Activated naive CD8-positive, alpha-beta T cell treated with anti-CD3 and anti-CD28 coated beads for 36 hours (primary cell): ENCODE measurements around the gene IFNAR1. TPM values are rescaled to one million over a fixed set of nuclear protein-coding genes. Genes with fewer than 3 reads are reported as not detected.

Experiments
- DNase-seq: peaks from one replicate; pipeline ENCODE4 v3.0.0; 2021
- H3K27ac Mint-ChIP-seq: one replicate; pipeline ENCODE4 v1.8.0; 2022; ENCODE audit warnings: mild to moderate bottlenecking, moderate library complexity, mixed read lengths
- H3K27me3 Mint-ChIP-seq: one replicate; pipeline ENCODE4 v1.8.0; 2022; ENCODE audit warnings: mild to moderate bottlenecking, mixed read lengths
- H3K36me3 Mint-ChIP-seq: one replicate; pipeline ENCODE4 v1.8.0; 2021; ENCODE audit warnings: mild to moderate bottlenecking, mixed read lengths
- H3K4me1 Mint-ChIP-seq: one replicate; pipeline ENCODE4 v1.8.0; 2021; ENCODE audit warnings: mixed read lengths
- H3K4me3 Mint-ChIP-seq: one replicate; pipeline ENCODE4 v1.8.0; 2022; ENCODE audit warnings: mild to moderate bottlenecking, moderate library complexity, mixed read lengths
- H3K9me3 Mint-ChIP-seq: one replicate; pipeline ENCODE4 v1.8.0; 2022; ENCODE audit warnings: mixed read lengths
- total RNA-seq, 2 experiments: library from RNA; stranded (reverse); gene quantifications; one replicate each; pipeline ENCODE4 v1.2.3, GENCODE V29; 2021

IFNAR1 gene
- total RNA-seq, 2 experiments from 2014 or later, result 32.3 to 34.7 TPM

GRCh38 chr21:33388188-33388587 lies 63.4 kb downstream of the IFNAR1 start:
- H3K27ac Mint-ChIP-seq, result no peak overlapping the region

GRCh38 chr21:33390479-33390878 lies 65.7 kb downstream of the IFNAR1 start:
- no peak overlapping the region for H3K27ac Mint-ChIP-seq
- H3K9me3 Mint-ChIP-seq, result no peaks in the 10 kb centered on the region
- no peak overlapping the region for H3K4me3 Mint-ChIP-seq
- DNase-seq, result no peak
- no peaks in the 10 kb centered on the region for H3K36me3 Mint-ChIP-seq
- peaks cover 42% of the 10 kb centered on the region for H3K27me3 Mint-ChIP-seq
- H3K4me1 Mint-ChIP-seq, result peaks cover 3% of the 10 kb centered on the region

More at GRCh38 chr21:33388188-33388587, 63.4 kb downstream of the IFNAR1 start:
- H3K4me3 Mint-ChIP-seq, result no peak overlapping the region
- H3K27me3 Mint-ChIP-seq, result peaks cover 39% of the 10 kb centered on the region
- no peaks in the 10 kb centered on the region for H3K36me3 Mint-ChIP-seq
- no peak for DNase-seq
- no peaks in the 10 kb centered on the region for H3K9me3 Mint-ChIP-seq
- peaks cover 23% of the 10 kb centered on the region for H3K4me1 Mint-ChIP-seq

GRCh38 chr21:33391656-33392055 lies 66.9 kb downstream of the IFNAR1 start:
- Mint-ChIP-seq H3K4me3 (no peak overlapping the region), H3K4me1 (no peaks in the 10 kb centered on the region), H3K36me3 (no peaks in the 10 kb centered on the region), H3K27me3 (peaks cover 32% of the 10 kb centered on the region), H3K27ac (no peak overlapping the region), H3K9me3 (no peaks in the 10 kb centered on the region)
- DNase-seq, result no peak

GRCh38 chr21:33392284-33392985 lies 67.7 kb downstream of the IFNAR1 start:
- H3K4me3 Mint-ChIP-seq, result no peak overlapping the region
- H3K27me3 Mint-ChIP-seq, result peaks cover 28% of the 10 kb centered on the region
- H3K27ac Mint-ChIP-seq, result no peak overlapping the region
- no peaks in the 10 kb centered on the region for H3K9me3 Mint-ChIP-seq
- H3K36me3 Mint-ChIP-seq, result no peaks in the 10 kb centered on the region
- no peaks in the 10 kb centered on the region for H3K4me1 Mint-ChIP-seq
- no peak for DNase-seq

GRCh38 chr21:33393348-33393747 lies 68.6 kb downstream of the IFNAR1 start:
- Mint-ChIP-seq H3K27ac (no peak overlapping the region), H3K36me3 (no peaks in the 10 kb centered on the region), H3K9me3 (no peaks in the 10 kb centered on the region), H3K4me3 (no peak overlapping the region), H3K27me3 (peaks cover 28% of the 10 kb centered on the region), H3K4me1 (peaks cover 1% of the 10 kb centered on the region)
- DNase-seq, result no peak

- DNase-seq, result no peak
- Mint-ChIP-seq H3K36me3 (no peaks in the 10 kb centered on the region), H3K9me3 (no peaks in the 10 kb centered on the region), H3K4me1 (peaks cover 2% of the 10 kb centered on the region), H3K4me3 (no peak overlapping the region), H3K27ac (no peak overlapping the region), H3K27me3 (peaks cover 28% of the 10 kb centered on the region)
Measured at GRCh38 chr21:33394260-33394659, 69.5 kb downstream of the IFNAR1 start.

- H3K9me3 Mint-ChIP-seq, result no peaks in the 10 kb centered on the region
- H3K27me3 Mint-ChIP-seq, result peaks cover 18% of the 10 kb centered on the region
- peaks cover 9% of the 10 kb centered on the region for H3K4me1 Mint-ChIP-seq
- no peak overlapping the region for H3K27ac Mint-ChIP-seq
- DNase-seq, result no peak
- H3K4me3 Mint-ChIP-seq, result no peak overlapping the region
- H3K36me3 Mint-ChIP-seq, result no peaks in the 10 kb centered on the region
Measured at GRCh38 chr21:33395891-33396331, 71.1 kb downstream of the IFNAR1 start.

- Mint-ChIP-seq H3K27me3 (peaks cover 21% of the 10 kb centered on the region), H3K4me3 (no peak overlapping the region), H3K27ac (no peak overlapping the region), H3K36me3 (no peaks in the 10 kb centered on the region), H3K9me3 (no peaks in the 10 kb centered on the region), H3K4me1 (peaks cover 10% of the 10 kb centered on the region)
- DNase-seq, result no peak
Measured at GRCh38 chr21:33396436-33396835, 71.7 kb downstream of the IFNAR1 start.

GRCh38 chr21:33396951-33397350 lies 72.2 kb downstream of the IFNAR1 start:
- H3K9me3 Mint-ChIP-seq, result no peaks in the 10 kb centered on the region
- peaks cover 24% of the 10 kb centered on the region for H3K27me3 Mint-ChIP-seq
- H3K36me3 Mint-ChIP-seq, result no peaks in the 10 kb centered on the region
- DNase-seq, result no peak
- H3K4me1 Mint-ChIP-seq, result peaks cover 10% of the 10 kb centered on the region
- H3K27ac Mint-ChIP-seq, result no peak overlapping the region
- no peak overlapping the region for H3K4me3 Mint-ChIP-seq

GRCh38 chr21:33397717-33398116 lies 72.9 kb downstream of the IFNAR1 start:
- H3K27ac Mint-ChIP-seq, result no peak overlapping the region
- H3K27me3 Mint-ChIP-seq, result peaks cover 20% of the 10 kb centered on the region
- H3K4me3 Mint-ChIP-seq, result no peak overlapping the region
- H3K36me3 Mint-ChIP-seq, result no peaks in the 10 kb centered on the region
- peaks cover 13% of the 10 kb centered on the region for H3K4me1 Mint-ChIP-seq
- DNase-seq, result no peak
- no peaks in the 10 kb centered on the region for H3K9me3 Mint-ChIP-seq

- H3K27ac Mint-ChIP-seq, result no peak overlapping the region
- H3K4me3 Mint-ChIP-seq, result no peak overlapping the region
- H3K36me3 Mint-ChIP-seq, result no peaks in the 10 kb centered on the region
- H3K27me3 Mint-ChIP-seq, result peaks cover 17% of the 10 kb centered on the region
- DNase-seq, result no peak
- no peaks in the 10 kb centered on the region for H3K9me3 Mint-ChIP-seq
- peaks cover 13% of the 10 kb centered on the region for H3K4me1 Mint-ChIP-seq
Measured at GRCh38 chr21:33398361-33398760, 73.6 kb downstream of the IFNAR1 start.

- no peak overlapping the region for H3K27ac Mint-ChIP-seq
- peaks cover 5% of the 10 kb centered on the region for H3K36me3 Mint-ChIP-seq
- peaks cover 32% of the 10 kb centered on the region for H3K4me1 Mint-ChIP-seq
- H3K4me3 Mint-ChIP-seq, result no peak overlapping the region
- H3K9me3 Mint-ChIP-seq, result no peaks in the 10 kb centered on the region
- peaks cover 11% of the 10 kb centered on the region for H3K27me3 Mint-ChIP-seq
- no peak for DNase-seq
Measured at GRCh38 chr21:33401630-33401992, 76.8 kb downstream of the IFNAR1 start.

- Mint-ChIP-seq H3K27ac (peak overlapping the region; percentile 73), H3K4me1 (peaks cover 38% of the 10 kb centered on the region), H3K9me3 (no peaks in the 10 kb centered on the region), H3K36me3 (peaks cover 5% of the 10 kb centered on the region), H3K4me3 (peak overlapping the region; percentile 67), H3K27me3 (peaks cover 11% of the 10 kb centered on the region)
- DNase-seq, result no peak
Measured at GRCh38 chr21:33402001-33402979, 77.5 kb downstream of the IFNAR1 start.

- no peaks in the 10 kb centered on the region for H3K9me3 Mint-ChIP-seq
- peaks cover 39% of the 10 kb centered on the region for H3K4me1 Mint-ChIP-seq
- DNase-seq, result peak; percentile 43
- peak within 1 kb of the TSS; percentile 76 for H3K27ac Mint-ChIP-seq
- H3K36me3 Mint-ChIP-seq, result peaks cover 5% of the 10 kb centered on the region
- peak within 1 kb of the TSS; percentile 86 for H3K4me3 Mint-ChIP-seq
- H3K27me3 Mint-ChIP-seq, result peaks cover 11% of the 10 kb centered on the region
Measured at GRCh38 chr21:33403128-33403785, 78.5 kb downstream of the IFNAR1 start, which contains the start of gene IFNGR2. Gene IFNGR2, plus strand, starts transcription at chr21:33403413. Its CDS starts 131 bp downstream, at chr21:33403544.
